ENCODE data around the gene P3H2. TPM values are rescaled to one million over a fixed set of nuclear protein-coding genes. Genes with fewer than 3 reads are reported as not detected.

The P3H2 gene
- total and polyA plus RNA-seq, 9 of the 15 experiments (the other 6 are each of a cell fraction or from before 2014, with no cell fraction given): 0.04 to 0.26 (median 0.22) TPM; not detected in 6

- no peak overlapping the region for H3K27ac ChIP-seq (ENCODE audit: extremely low read depth, low read depth, low read length)
- BruUV-seq (replicated peaks): no TSS peak
- no peaks in the 10 kb centered on the region for H3K9me1 ChIP-seq (ENCODE audit: control insufficient read depth, insufficient read depth, low read length)
- WGBS (ENCODE audit: insufficient coverage, low coverage, missing lambda C conversion rate): 0% methylated on average over 4 of the region's 4 CpGs
- H3K9ac ChIP-seq (ENCODE audit: insufficient read depth in 1 of 2, low read depth in 2 of 2, low read length in 2 of 2): no peak overlapping the region
- H3K27me3 ChIP-seq (ENCODE audit: control insufficient read depth in 2 of 2, insufficient read depth in 2 of 2, low read length in 2 of 2): no peaks in the 10 kb centered on the region
- no peak for TF ChIP-seq MEF2A (IDR thresholded peaks at IDR 0.05; ENCODE audit: control insufficient read depth, low read depth, low read length)
- no peak for TF ChIP-seq ZFP30 (CRISPR knock-in tag; IDR thresholded peaks at IDR 0.05; ENCODE audit: borderline replicate concordance)
- no peak for TF ChIP-seq ATF4 (CRISPR knock-in tag; IDR thresholded peaks at IDR 0.05)
- TF ChIP-seq GABPA (tag; conservative IDR thresholded peaks at IDR 0.05; ENCODE audit: low read depth): no peak
- TF ChIP-seq ZNF134 (CRISPR knock-in tag; conservative IDR thresholded peaks at IDR 0.05): no peak
- no peak for TF ChIP-seq HIVEP1 (CRISPR knock-in tag; IDR thresholded peaks at IDR 0.05)
- no peak for TF ChIP-seq MTA3 (IDR thresholded peaks at IDR 0.05; ENCODE audit: borderline replicate concordance)
- TF ChIP-seq ZNF224 (CRISPR knock-in tag; IDR thresholded peaks at IDR 0.05): no peak
- TF ChIP-seq ZKSCAN1 (IDR thresholded peaks at IDR 0.05; ENCODE audit: low read depth, low read length): no peak
- TF ChIP-seq, protein P1, sequence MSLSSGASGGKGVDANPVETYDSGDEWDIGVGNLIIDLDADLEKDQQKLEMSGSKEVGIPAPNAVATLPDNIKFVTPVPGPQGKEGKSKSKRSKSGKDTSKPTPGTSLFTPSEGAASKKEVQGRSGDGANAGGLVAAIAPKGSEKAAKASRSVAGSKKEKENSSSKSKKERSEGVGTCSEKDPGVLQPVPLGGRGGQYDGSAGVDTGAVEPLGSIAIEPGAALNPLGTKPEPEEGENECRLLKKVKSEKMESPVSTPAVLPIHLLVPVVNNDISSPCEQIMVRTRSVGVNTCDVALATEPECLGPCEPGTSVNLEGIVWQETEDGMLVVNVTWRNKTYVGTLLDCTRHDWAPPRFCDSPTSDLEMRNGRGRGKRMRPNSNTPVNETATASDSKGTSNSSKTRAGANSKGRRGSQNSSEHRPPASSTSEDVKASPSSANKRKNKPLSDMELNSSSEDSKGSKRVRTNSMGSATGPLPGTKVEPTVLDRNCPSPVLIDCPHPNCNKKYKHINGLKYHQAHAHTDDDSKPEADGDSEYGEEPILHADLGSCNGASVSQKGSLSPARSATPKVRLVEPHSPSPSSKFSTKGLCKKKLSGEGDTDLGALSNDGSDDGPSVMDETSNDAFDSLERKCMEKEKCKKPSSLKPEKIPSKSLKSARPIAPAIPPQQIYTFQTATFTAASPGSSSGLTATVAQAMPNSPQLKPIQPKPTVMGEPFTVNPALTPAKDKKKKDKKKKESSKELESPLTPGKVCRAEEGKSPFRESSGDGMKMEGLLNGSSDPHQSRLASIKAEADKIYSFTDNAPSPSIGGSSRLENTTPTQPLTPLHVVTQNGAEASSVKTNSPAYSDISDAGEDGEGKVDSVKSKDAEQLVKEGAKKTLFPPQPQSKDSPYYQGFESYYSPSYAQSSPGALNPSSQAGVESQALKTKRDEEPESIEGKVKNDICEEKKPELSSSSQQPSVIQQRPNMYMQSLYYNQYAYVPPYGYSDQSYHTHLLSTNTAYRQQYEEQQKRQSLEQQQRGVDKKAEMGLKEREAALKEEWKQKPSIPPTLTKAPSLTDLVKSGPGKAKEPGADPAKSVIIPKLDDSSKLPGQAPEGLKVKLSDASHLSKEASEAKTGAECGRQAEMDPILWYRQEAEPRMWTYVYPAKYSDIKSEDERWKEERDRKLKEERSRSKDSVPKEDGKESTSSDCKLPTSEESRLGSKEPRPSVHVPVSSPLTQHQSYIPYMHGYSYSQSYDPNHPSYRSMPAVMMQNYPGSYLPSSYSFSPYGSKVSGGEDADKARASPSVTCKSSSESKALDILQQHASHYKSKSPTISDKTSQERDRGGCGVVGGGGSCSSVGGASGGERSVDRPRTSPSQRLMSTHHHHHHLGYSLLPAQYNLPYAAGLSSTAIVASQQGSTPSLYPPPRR (CRISPR knock-in tag; IDR thresholded peaks at IDR 0.05; ENCODE audit: borderline replicate concordance): no peak
- no peak for TF ChIP-seq ASH1L (IDR thresholded peaks at IDR 0.05; ENCODE audit: borderline replicate concordance, low read depth, partially characterized antibody)
- TF ChIP-seq NCOA1 (IDR thresholded peaks at IDR 0.05; ENCODE audit: low read depth): no peak
- TF ChIP-seq HMG20B (CRISPR knock-in tag; IDR thresholded peaks at IDR 0.05): no peak
- no peak for TF ChIP-seq RFX5 (IDR thresholded peaks at IDR 0.05; ENCODE audit: low read depth, low read length)
- H2AFZ ChIP-seq (ENCODE audit: low read depth, low read length): no peak overlapping the region
- DNase-seq (ENCODE audit: extremely low read depth in 1 of 4, low spot score in 3 of 4) (no peak), FAIRE-seq (no peak), ATAC-seq (no peak)
- H3K4me3 ChIP-seq: no peak overlapping the region
- intact Hi-C loops (cut with micrococcal nuclease): no loop called here
- POLR2A ChIA-PET: no interaction called here
- in situ Hi-C loops (cut with MboI): no loop called here
- H3K4me2 ChIP-seq (ENCODE audit: insufficient read depth, low read length): no peak overlapping the region
- no peaks in the 10 kb centered on the region for H3K36me3 ChIP-seq (ENCODE audit: control insufficient read depth, insufficient read depth, low read length)
- H3K9me3 ChIP-seq (replicated peaks; ENCODE audit: control insufficient read depth, insufficient read depth, low read depth, low read length): no peaks in the 10 kb centered on the region
- CTCF ChIA-PET (ENCODE audit: low intra/inter-chr PET ratio): no interaction called here
- no peaks in the 10 kb centered on the region for H3K4me1 ChIP-seq (replicated peaks in 1 of 2; ENCODE audit: control insufficient read depth in 2 of 2, insufficient read depth in 2 of 2, low read length in 2 of 2)
- no peaks in the 10 kb centered on the region for H3K79me2 ChIP-seq (ENCODE audit: control insufficient read depth, insufficient read depth, low read length)
- H4K20me1 ChIP-seq (replicated peaks; ENCODE audit: control insufficient read depth, insufficient read depth, low read length): no peaks in the 10 kb centered on the region
These were observed 60.4 kb downstream of the P3H2 start for GRCh38 chr3:190060192-190060775.
